Activated naive CD4-positive, alpha-beta T cell treated with anti-CD3 and anti-CD28 coated beads for 36 hours (primary cell): ENCODE measurements around the gene TCEA2. TPM values are rescaled to one million over a fixed set of nuclear protein-coding genes. Genes with fewer than 3 reads are reported as not detected.

Source experiments
- CTCF ChIA-PET: fragments of 350-600 bp; sonication (Branson Sonifier 250); formaldehyde crosslinking; loops from one replicate; lab custom pipeline; 2021; ENCODE audit warnings: antibody characterized with exemption; lab: Charles Lee
- DNase-seq: peaks from one replicate; pipeline ENCODE4 v3.0.0-alpha.2; 2020
- H3K27ac Mint-ChIP-seq: one replicate; pipeline ENCODE4 v1.8.0; 2021; ENCODE audit warnings: mild to moderate bottlenecking, mixed read lengths
- H3K27me3 Mint-ChIP-seq: one replicate; pipeline ENCODE4 v1.8.0; 2021; ENCODE audit warnings: low read depth, mixed read lengths
- H3K36me3 Mint-ChIP-seq: one replicate; pipeline ENCODE4 v1.8.0; 2021; ENCODE audit warnings: low read depth, mixed read lengths
- H3K4me1 Mint-ChIP-seq: one replicate; pipeline ENCODE4 v1.8.0; 2021; ENCODE audit warnings: low read depth, mixed read lengths
- H3K4me3 Mint-ChIP-seq: one replicate; pipeline ENCODE4 v1.8.0; 2021; ENCODE audit warnings: mild to moderate bottlenecking, moderate library complexity, mixed read lengths
- H3K9me3 Mint-ChIP-seq: one replicate; pipeline ENCODE4 v1.8.0; 2021; ENCODE audit warnings: mixed read lengths
- intact Hi-C: fragments of 100-400 bp; cut with micrococcal nuclease; formaldehyde crosslinking; loops from one replicate; pipeline ENCODE4 v1.15.1; 2023
- total RNA-seq, 2 experiments: library from RNA; stranded (reverse); gene quantifications; one replicate each; pipeline ENCODE4 v1.2.3, GENCODE V29; 2021

The TCEA2 gene
- total RNA-seq, 2 experiments from 2014 or later: 16.7 to 18.2 TPM

DNA sequence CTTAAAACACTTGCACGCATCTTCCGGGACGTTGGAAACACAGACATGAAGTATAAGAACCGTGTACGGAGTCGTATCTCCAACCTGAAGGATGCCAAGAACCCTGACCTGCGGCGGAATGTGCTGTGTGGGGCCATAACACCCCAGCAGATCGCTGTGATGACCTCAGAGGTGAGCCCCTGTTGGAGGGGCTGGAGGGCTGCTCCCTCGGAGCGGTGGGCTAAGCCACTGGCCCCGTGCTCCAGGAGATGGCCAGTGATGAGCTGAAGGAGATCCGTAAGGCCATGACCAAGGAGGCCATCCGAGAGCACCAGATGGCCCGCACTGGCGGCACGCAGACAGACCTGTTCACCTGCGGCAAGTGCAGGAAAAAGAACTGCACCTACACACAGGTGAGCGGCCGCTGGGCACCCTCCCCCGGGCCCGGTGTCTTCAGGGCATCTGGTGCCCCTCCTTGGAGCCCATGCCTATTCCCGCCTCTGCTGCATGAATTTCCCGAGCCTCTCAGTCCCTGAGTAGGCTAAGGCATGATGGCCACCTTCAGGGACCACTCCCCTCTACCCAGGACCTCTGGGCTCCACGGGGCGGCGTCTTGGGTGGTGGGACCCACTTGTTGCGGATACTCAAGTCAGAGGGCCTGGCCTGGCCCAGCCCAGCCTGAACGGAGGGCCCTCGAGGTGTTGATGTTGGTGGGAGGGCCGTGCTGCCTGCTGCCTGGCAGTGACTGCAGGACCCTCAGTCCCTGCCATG lies 7.4 kb downstream of the TCEA2 start:
- Mint-ChIP-seq H3K27ac (no peak overlapping the region), H3K27me3 (no peaks in the 10 kb centered on the region), H3K4me3 (no peak overlapping the region), H3K36me3 (peaks cover under 1% of the 10 kb centered on the region), H3K4me1 (peaks cover 22% of the 10 kb centered on the region), H3K9me3 (no peaks in the 10 kb centered on the region)
- CTCF ChIA-PET: interaction anchor here (0.8 to 1.3 kb wide), 2 partner anchors 11 to 31 kb away, joined by 3 to 7 read pairs; no protein-coding TSS in a partner anchor
- no peak for DNase-seq
- intact Hi-C loops: no loop called here

DNA sequence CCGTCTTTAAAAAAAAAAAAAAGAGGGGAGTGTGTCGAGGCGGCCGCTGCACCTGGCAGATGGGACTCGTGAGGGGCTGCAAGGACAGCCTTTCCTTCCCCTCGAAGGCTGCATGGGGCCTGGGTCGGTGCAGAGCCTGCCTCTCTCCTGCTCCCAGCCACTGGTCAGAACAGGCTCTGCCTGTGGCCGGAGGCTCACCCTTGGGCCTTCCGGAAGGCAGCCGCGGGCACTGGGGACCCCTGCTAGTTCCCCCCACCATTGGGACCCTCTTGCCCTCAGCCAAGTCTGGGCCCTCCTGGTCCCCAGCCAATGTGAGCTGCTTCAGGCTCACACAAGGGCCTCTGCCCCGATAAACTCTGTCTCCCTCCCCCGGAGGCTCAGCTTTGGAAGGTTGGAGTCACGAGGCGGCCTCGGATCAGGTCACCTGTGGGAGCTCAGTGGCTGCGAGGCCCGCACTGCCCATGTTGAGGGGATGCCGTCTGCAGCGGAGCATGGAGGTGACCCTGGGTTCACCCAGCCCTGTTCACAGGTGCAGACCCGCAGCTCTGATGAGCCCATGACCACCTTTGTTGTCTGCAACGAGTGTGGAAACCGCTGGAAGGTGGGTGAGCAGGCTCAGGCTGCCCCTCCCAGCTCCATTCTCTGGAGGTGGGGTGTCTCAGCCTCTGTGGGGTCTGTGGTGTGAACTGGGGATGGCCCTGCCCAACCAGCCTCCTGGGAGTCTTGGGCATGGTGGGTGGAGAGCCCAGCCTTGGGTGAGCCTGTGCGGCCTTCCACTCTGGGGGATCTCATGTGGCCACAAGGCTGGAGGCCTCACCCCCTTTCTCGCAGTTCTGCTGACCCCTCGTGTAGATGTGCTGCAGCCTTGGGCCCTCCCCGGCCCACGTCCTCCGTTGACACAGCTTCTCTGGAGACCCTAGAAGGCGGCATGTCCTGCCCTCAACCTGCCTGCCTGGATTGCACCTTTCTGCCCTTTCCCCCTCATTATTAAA lies 8.6 kb downstream of the TCEA2 start:
- Mint-ChIP-seq H3K4me3 (no peak overlapping the region), H3K27ac (no peak overlapping the region)
- CTCF ChIA-PET: interaction anchor here (1.0 kb wide), 1 partner anchor 32 kb away, joined by 4 read pairs; no protein-coding TSS in a partner anchor

DNA sequence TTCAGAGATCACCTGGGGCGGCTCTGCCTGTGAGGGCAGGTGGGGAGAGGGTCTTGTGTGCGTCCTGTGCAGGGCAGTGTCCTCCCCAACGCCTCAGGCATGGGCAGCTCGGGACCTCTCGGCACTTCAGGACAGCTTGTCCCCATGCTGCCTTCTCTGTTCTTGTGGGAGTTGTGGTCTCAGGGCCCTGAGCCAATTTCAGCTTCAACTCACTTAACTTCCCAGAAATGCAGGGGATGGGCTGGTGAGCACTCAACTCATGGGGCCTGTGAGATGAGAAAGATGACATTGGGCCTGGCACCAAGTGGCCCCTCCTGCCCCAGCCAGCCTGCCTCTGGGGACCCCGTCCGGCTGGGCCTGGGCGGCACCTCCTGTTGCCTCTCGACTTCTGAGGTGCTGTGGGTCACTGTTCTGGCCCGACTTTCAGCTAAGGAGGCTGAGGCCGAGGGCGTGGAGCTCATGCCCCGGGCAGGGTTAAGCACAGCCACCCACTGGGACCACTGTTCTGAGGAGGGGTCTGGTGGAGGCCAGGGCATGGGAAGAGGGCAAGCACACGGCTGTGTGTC lies 9.6 kb downstream of the TCEA2 start:
- H3K4me3 Mint-ChIP-seq: no peak overlapping the region
- peaks cover 2% of the 10 kb centered on the region for H3K36me3 Mint-ChIP-seq
- CTCF ChIA-PET: interaction anchor here (1.0 kb wide), 1 partner anchor 33 kb away, joined by 4 read pairs; no protein-coding TSS in a partner anchor
- intact Hi-C loops: no loop called here
- H3K4me1 Mint-ChIP-seq: peaks cover 9% of the 10 kb centered on the region
- no peak for DNase-seq
- H3K27ac Mint-ChIP-seq: no peak overlapping the region
- no peaks in the 10 kb centered on the region for H3K27me3 Mint-ChIP-seq
- no peaks in the 10 kb centered on the region for H3K9me3 Mint-ChIP-seq

More for the DNA sequence above, 8.6 kb downstream of the TCEA2 start:
- Mint-ChIP-seq H3K9me3 (no peaks in the 10 kb centered on the region), H3K27me3 (no peaks in the 10 kb centered on the region), H3K4me1 (peaks cover 17% of the 10 kb centered on the region), H3K36me3 (peaks cover 2% of the 10 kb centered on the region)
- intact Hi-C loops: no loop called here
- DNase-seq: no peak

DNA sequence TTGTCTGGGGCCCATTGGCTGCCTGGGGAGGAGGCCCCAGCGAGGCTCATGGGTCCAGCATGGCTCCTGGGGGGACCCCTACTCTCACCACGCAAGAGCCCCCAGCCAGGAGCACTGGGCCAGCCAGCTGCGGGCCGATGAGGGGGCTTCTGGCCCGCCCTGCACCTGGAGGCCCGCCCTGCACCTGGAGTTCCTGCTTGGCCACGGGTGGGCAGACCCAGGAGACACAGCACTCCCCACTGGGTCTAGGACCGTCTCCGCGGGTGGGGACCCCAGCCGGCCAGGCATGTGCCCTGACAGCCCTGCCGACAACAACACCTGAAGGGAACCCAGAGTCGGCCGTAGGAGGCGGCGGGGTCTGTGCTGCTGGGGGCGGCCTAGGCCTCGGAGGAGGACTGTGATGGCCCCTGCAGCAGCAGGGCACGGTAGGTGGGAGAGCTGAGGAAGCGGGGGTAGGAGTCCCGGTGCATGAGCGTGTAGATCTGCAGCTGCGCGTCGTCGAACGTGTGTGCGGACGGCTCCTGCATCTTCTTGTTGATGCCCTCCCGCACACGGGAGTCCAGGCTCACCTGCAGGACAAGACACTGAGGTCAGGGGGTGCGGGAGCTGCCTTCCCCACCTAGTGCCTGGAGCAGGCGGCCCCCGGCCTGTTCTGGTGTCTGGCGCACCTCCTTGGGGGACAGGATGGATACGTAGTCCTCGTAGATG lies 10.6 kb downstream of the TCEA2 start:
- Mint-ChIP-seq H3K27me3 (no peaks in the 10 kb centered on the region), H3K36me3 (peaks cover 2% of the 10 kb centered on the region), H3K4me1 (peaks cover 10% of the 10 kb centered on the region), H3K27ac (no peak overlapping the region), H3K4me3 (no peak overlapping the region), H3K9me3 (no peaks in the 10 kb centered on the region)
- CTCF ChIA-PET: no interaction called here
- no peak for DNase-seq
- intact Hi-C loops: no loop called here

DNA sequence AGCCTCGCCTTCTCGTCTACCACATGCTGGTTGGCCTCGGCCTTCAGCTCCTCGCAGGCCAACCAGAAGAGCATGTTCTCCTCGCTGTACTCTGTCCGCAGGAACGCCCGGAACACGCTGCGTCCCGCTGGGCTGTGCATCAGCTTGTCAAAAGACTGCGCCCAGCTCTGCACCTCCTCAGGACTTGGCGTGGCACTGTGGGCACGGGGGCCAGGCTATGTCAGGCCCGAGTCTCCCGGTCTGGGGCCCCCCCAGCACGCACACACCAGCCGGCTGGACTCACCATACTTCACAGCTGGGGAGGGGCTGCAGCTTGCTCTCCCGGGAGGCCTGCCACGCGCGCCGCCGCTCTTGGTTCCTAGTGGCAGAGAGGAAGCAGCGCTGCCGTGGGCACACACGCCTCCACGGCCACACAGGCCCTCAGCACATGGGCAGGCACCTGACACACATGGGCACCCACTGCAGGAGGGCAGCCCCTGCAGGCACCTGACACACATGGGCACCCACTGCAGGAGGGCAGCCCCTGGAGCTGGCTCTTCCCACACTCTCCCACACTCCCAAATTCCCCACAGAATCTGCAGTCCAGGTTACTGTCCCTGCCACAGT lies 11.3 kb downstream of the TCEA2 start:
- CTCF ChIA-PET: interaction anchor here (0.6 kb wide), 1 partner anchor 470 kb away, joined by 4 read pairs; no protein-coding TSS in a partner anchor
- peaks cover 13% of the 10 kb centered on the region for H3K4me1 Mint-ChIP-seq
- H3K4me3 Mint-ChIP-seq: no peak overlapping the region
- no peaks in the 10 kb centered on the region for H3K27me3 Mint-ChIP-seq
- intact Hi-C loops: no loop called here
- DNase-seq: no peak
- H3K36me3 Mint-ChIP-seq: peaks cover 2% of the 10 kb centered on the region
- H3K9me3 Mint-ChIP-seq: no peaks in the 10 kb centered on the region
- H3K27ac Mint-ChIP-seq: no peak overlapping the region

DNA sequence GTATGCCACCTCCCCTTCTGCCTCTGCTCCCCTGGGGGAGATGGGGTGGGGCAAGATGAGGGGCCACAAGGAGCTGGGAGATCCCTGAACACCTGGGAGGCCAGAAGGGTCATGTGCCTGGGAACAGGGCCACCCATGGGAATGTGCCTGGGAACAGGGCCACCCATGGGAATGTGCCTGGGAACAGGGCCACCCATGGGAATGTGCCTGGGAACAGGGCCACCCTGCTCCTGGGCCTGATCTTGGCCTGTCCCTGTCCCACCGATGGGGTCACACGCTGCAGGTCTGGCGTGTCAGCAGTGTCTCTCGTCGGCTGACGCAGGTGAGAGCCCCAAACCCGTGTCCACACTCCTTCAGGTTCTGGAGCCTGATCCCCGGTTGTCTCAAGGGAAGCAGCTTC lies 12.0 kb downstream of the TCEA2 start:
- CTCF ChIA-PET: interaction anchor here (0.6 to 2.4 kb wide), 2 partner anchors 94 to 471 kb away, joined by 4 to 5 read pairs; partner anchors contain the start of gene PRPF6
- Mint-ChIP-seq H3K36me3 (peaks cover 2% of the 10 kb centered on the region), H3K9me3 (no peaks in the 10 kb centered on the region), H3K4me3 (no peak overlapping the region), H3K27ac (no peak overlapping the region), H3K27me3 (no peaks in the 10 kb centered on the region), H3K4me1 (peaks cover 13% of the 10 kb centered on the region)
- intact Hi-C loops: loop anchor here (5.0 kb wide), 1 partner anchor 338 kb away; the partner anchor contains the start of genes LIME1 and SLC2A4RG
- no peak for DNase-seq

DNA sequence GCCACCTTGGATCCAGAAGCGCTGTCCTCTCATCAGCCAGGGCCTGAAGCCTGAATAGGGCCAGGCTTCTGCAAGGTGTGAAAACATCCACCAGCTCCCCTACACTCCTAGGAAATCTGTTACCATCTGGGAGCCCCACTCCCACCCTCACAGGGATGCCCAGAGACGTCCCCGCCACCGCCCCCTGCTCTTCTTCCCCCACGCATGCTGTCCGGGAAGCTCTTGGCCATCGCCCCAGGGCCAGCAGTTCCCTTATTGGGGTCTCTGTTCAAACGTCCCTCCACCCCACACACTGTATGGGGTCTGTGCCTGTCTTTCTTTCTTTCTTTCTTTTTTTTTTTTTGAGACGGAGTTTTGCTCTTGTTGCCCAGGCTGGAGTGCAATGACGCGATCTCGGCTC lies 12.6 kb downstream of the TCEA2 start:
- H3K4me3 Mint-ChIP-seq: peak overlapping the region; percentile 87
- intact Hi-C loops: loop anchor here (5.0 kb wide), 1 partner anchor 338 kb away; the partner anchor contains the start of genes LIME1 and SLC2A4RG
- peaks cover 2% of the 10 kb centered on the region for H3K36me3 Mint-ChIP-seq
- H3K27me3 Mint-ChIP-seq: no peaks in the 10 kb centered on the region
- H3K9me3 Mint-ChIP-seq: no peaks in the 10 kb centered on the region
- H3K4me1 Mint-ChIP-seq: peaks cover 17% of the 10 kb centered on the region
- CTCF ChIA-PET: interaction anchor here (2.4 kb wide), 1 partner anchor 95 kb away, joined by 5 read pairs; the partner anchor contains the start of gene PRPF6
- peak overlapping the region; percentile 73 for H3K27ac Mint-ChIP-seq
- no peak for DNase-seq

DNA sequence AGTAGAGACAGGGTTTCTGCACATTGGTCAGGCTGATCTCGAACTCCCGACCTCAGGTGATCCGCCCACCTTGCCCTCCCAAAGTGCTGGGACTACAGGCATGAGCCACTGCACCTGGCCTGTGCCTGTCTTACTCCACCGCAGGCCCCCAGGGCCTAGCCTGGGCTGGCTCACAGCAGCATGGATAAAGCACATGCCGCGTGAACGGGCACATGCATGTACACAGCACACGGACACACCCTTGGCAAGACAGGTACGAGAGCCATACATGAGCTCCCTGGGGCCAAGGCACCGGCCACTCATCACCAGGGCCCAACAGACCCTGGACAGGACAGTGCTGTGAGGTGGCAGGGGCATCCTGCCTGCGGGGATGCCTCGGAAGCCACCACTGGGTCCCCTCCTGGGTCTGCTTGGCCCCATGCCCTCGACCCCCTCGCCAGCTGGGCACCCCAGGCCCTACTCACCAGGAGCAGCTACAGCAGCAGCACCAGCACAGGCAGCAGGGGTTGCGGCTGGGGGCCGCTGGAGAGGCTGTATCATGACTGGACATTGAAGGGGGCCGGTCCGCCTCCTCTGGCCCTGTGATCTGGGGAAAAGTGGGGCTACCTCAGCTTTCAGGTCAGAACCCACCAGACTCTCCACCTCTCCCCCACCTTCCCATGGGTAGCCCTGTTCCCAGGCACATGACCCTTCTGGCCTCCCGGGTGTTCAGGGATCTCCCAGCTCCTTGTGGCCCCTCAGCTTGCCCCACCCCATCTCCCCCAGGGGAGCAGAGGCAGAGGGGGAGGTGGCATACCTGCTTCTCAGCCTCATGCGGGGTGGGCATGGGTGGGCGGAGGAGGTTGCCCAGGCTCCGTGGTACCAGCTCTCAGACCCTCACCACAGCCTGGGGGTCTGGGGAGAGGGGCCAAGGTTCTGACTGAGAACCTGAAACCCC lies 13.3 kb downstream of the TCEA2 start:
- intact Hi-C loops: loop anchor here (5.0 kb wide), 1 partner anchor 339 kb away; the partner anchor contains the start of genes LIME1 and SLC2A4RG
- peak overlapping the region; percentile 93 for H3K27ac Mint-ChIP-seq

DNA sequence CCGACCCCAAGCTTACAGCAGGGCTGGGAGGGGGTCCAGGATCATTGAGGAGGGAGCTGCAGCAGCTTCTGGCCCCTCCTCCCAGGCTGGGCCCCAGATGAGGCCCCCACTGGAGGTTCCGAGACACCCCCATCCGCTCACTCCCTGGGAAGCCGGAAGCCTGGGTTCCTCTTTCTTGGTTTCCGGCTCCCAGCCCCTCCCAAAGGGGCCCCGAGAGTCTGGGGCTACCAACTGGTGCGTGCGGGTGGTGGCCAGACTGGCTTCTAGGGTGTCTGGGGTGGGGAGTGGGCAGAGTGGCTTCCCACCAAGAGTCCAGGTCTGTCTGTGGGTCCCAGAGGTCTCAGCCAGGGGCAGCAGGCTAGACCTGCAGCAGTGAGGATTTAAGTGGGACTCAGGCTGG lies 14.1 kb downstream of the TCEA2 start:
- Mint-ChIP-seq H3K36me3 (peaks cover 2% of the 10 kb centered on the region), H3K27ac (peak overlapping the region; percentile 93), H3K4me3 (peak overlapping the region; percentile 87), H3K4me1 (peaks cover 23% of the 10 kb centered on the region), H3K27me3 (no peaks in the 10 kb centered on the region), H3K9me3 (no peaks in the 10 kb centered on the region)
- intact Hi-C loops: loop anchor here (1.0 to 5.0 kb wide), 2 partner anchors 14 to 340 kb away; partner anchors contain the start of genes LIME1, SLC2A4RG and TCEA2
- CTCF ChIA-PET: interaction anchor here (2.2 to 2.4 kb wide), 2 partner anchors 38 to 97 kb away, joined by 5 to 9 read pairs; partner anchors contain the start of gene PRPF6
- DNase-seq: peak; percentile 76

More for the DNA sequence above, 13.3 kb downstream of the TCEA2 start:
- CTCF ChIA-PET: interaction anchor here (2.2 to 2.4 kb wide), 2 partner anchors 38 to 96 kb away, joined by 5 to 9 read pairs; partner anchors contain the start of gene PRPF6
- Mint-ChIP-seq H3K4me3 (peak overlapping the region; percentile 87), H3K27me3 (no peaks in the 10 kb centered on the region), H3K4me1 (peaks cover 19% of the 10 kb centered on the region), H3K36me3 (peaks cover 2% of the 10 kb centered on the region), H3K9me3 (no peaks in the 10 kb centered on the region)
- DNase-seq: no peak

DNA sequence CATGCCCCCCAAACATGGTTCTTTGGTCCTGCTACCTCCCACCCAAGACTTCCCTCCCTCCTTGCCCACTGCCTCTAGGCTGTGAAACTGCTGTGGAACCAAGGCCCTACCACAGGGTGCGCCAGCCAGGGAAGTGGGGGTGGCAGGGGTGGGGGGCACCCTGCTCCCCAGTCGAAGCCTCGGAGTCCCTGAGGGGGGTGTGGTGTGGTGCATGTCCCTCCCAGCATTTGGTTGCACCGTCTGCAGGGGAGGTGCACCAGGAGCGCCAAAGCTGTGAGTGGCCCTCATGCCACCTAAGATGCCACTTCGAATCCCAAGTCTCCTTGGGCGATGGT lies 14.5 kb downstream of the TCEA2 start:
- no peaks in the 10 kb centered on the region for H3K9me3 Mint-ChIP-seq

More for the DNA sequence above, 14.5 kb downstream of the TCEA2 start:
- peaks cover 27% of the 10 kb centered on the region for H3K4me1 Mint-ChIP-seq
- peak overlapping the region; percentile 93 for H3K27ac Mint-ChIP-seq
- intact Hi-C loops: loop anchor here (1.0 to 5.0 kb wide), 2 partner anchors 14 to 340 kb away; partner anchors contain the start of genes LIME1, SLC2A4RG and TCEA2
- no peak for DNase-seq
- CTCF ChIA-PET: interaction anchor here (1.8 to 2.2 kb wide), 2 partner anchors 39 to 97 kb away, joined by 6 to 9 read pairs; partner anchors contain the start of gene PRPF6
- H3K4me3 Mint-ChIP-seq: peak overlapping the region; percentile 87
- H3K27me3 Mint-ChIP-seq: no peaks in the 10 kb centered on the region
- peaks cover 2% of the 10 kb centered on the region for H3K36me3 Mint-ChIP-seq
